Activated naive CD4-positive, alpha-beta T cell (primary cell): ENCODE results near the gene WNT1.

Experiments
- DNase-seq, 4 experiments: peaks; one replicate each; lab custom pipeline; 2025; lab: John Stamatoyannopoulos, UW

The WNT1 gene

GRCh38 chr12:48980953-48981756 is 3.0 kb downstream of the WNT1 start:
- peak in 1 of 4 experiments; percentile 67 for DNase-seq

GRCh38 chr12:48981757-48982157 is 3.6 kb downstream of the WNT1 start:
- DNase-seq = no peak

- DNase-seq = no peak
Measured at GRCh38 chr12:48982397-48983080, 4.4 kb downstream of the WNT1 start.

GRCh38 chr12:48985475-48985897 is 7.4 kb downstream of the WNT1 start:
- no peak for DNase-seq

GRCh38 chr12:48985901-48986300 is 7.8 kb downstream of the WNT1 start:
- DNase-seq = no peak

- DNase-seq = no peak
Measured at GRCh38 chr12:48986720-48987291, 8.7 kb downstream of the WNT1 start.

- peak; percentile 50 to 65 (median 60) for DNase-seq
Measured at GRCh38 chr12:48988030-48988649, 10.0 kb downstream of the WNT1 start.

GRCh38 chr12:48990552-48990951 is 12.4 kb downstream of the WNT1 start:
- DNase-seq = no peak

GRCh38 chr12:48991247-48992050 is 13.3 kb downstream of the WNT1 start:
- DNase-seq = no peak

- no peak for DNase-seq
Measured at GRCh38 chr12:48993787-48994186, 15.7 kb downstream of the WNT1 start.

- no peak for DNase-seq
Measured at GRCh38 chr12:48994224-48995085, 16.3 kb downstream of the WNT1 start.

GRCh38 chr12:48995086-48995879 is 17.2 kb downstream of the WNT1 start:
- DNase-seq = peak in 1 of 4 experiments; percentile 32

- DNase-seq = peak in 2 of 4 experiments; percentile 29 to 51
Measured at GRCh38 chr12:48996794-48997718, 18.9 kb downstream of the WNT1 start.

- DNase-seq = no peak
Measured at GRCh38 chr12:48997719-48998496, 19.8 kb downstream of the WNT1 start.

- DNase-seq = no peak
Measured at GRCh38 chr12:48998497-48999353, 20.6 kb downstream of the WNT1 start.

- peak in 2 of 4 experiments; percentile 11 to 25 for DNase-seq
Measured at GRCh38 chr12:48999371-49000131, 21.4 kb downstream of the WNT1 start, which contains the start of gene DDN. TSS of gene DDN (minus strand) at chr12:48999375. CDS start at chr12:48999287, 88 bp downstream.
